ENCODE measurements around the gene LCE5A. TPM values are rescaled to one million over a fixed set of nuclear protein-coding genes. Genes with fewer than 3 reads are reported as not detected.

The LCE5A gene
- total RNA-seq (2021; fragmentation: NEBNext Ultra II Directional; extraction: Animal tissue kit (Norgen Biotek cat#: 25700)) = not detected
- long read RNA-seq = 0 reads

GRCh38 chr1:152510503-152510902, at the start of gene LCE5A:
LCE5A (plus strand) TSS chr1:152510803; CDS start chr1:152511535, 732 bp downstream.
- H3K9me3 Mint-ChIP-seq = peaks cover 9% of the 10 kb centered on the region; the same call in 1 of the 2 replicates
- peaks cover 24% of the 10 kb centered on the region for H3K27me3 Mint-ChIP-seq (ENCODE audit: insufficient read depth)
- H3K4me3 Mint-ChIP-seq = no peak within 1 kb of the TSS
- TF ChIP-seq, protein P1, sequence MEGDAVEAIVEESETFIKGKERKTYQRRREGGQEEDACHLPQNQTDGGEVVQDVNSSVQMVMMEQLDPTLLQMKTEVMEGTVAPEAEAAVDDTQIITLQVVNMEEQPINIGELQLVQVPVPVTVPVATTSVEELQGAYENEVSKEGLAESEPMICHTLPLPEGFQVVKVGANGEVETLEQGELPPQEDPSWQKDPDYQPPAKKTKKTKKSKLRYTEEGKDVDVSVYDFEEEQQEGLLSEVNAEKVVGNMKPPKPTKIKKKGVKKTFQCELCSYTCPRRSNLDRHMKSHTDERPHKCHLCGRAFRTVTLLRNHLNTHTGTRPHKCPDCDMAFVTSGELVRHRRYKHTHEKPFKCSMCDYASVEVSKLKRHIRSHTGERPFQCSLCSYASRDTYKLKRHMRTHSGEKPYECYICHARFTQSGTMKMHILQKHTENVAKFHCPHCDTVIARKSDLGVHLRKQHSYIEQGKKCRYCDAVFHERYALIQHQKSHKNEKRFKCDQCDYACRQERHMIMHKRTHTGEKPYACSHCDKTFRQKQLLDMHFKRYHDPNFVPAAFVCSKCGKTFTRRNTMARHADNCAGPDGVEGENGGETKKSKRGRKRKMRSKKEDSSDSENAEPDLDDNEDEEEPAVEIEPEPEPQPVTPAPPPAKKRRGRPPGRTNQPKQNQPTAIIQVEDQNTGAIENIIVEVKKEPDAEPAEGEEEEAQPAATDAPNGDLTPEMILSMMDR (IDR thresholded peaks at IDR 0.05) = no peak
- H3K4me1 Mint-ChIP-seq (ENCODE audit: low read depth) = no peaks in the 10 kb centered on the region
- DNase-seq = no peak
- H3K27ac Mint-ChIP-seq = no peak within 1 kb of the TSS
- H3K36me3 Mint-ChIP-seq (ENCODE audit: low read depth) = no peaks in the 10 kb centered on the region

DNA sequence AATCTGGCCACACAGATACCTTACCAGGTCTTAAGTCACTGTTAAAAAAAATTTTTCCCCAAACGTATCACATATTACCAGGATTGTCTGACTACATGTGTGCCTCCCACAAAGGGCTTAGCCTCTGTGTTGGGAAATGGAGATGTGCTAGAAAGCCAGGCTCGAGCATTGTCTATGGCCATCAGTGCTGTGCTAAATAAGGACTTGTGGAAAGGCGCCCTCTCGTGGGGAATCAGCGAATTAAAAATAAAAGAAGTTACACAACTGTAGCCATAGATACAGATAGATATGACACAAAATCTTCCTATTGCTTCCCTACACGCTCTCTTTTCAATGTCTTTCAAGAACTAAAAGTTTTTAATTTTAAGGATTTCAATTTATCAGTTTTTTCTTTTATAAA, 49.1 kb upstream of the LCE5A start:
- Mint-ChIP-seq H3K4me3 (no peak overlapping the region), H3K36me3 (ENCODE audit: low read depth) (no peaks in the 10 kb centered on the region), H3K27me3 (ENCODE audit: insufficient read depth) (peaks cover 4% of the 10 kb centered on the region), H3K9me3 (no peaks in the 10 kb centered on the region), H3K27ac (no peak overlapping the region), H3K4me1 (ENCODE audit: low read depth) (peaks cover 27% of the 10 kb centered on the region)
- TF ChIP-seq, protein P1 (IDR thresholded peaks at IDR 0.05) = peak; percentile 87
- DNase-seq = peak; percentile 66

DNA sequence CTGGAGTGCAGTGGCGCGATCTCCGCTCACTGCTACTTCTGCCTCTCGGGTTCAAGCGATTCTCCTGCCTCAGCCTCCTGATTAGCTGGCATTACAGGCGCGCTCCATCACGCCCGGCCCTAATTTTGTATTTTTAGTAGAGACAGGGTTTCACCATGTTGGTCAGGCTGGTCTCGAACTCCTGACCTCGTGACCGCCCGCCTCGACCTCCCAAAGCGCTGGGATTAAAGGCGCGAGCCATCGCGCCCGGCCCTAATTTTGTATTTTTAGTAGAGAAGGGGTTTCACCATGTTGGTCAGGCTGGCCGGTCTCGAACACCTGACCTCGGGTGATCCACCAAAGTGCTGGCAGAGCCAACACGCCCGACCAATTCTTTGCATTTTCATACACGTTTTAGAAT, 48.0 kb upstream of the LCE5A start:
- Mint-ChIP-seq H3K4me3 (no peak overlapping the region), H3K9me3 (no peaks in the 10 kb centered on the region), H3K27me3 (ENCODE audit: insufficient read depth) (peaks cover 4% of the 10 kb centered on the region; the same call in 1 of the 2 replicates), H3K36me3 (ENCODE audit: low read depth) (no peaks in the 10 kb centered on the region), H3K4me1 (ENCODE audit: low read depth) (peaks cover 27% of the 10 kb centered on the region), H3K27ac (no peak overlapping the region)
- TF ChIP-seq, protein P1 (IDR thresholded peaks at IDR 0.05) = no peak
- no peak for DNase-seq

DNA sequence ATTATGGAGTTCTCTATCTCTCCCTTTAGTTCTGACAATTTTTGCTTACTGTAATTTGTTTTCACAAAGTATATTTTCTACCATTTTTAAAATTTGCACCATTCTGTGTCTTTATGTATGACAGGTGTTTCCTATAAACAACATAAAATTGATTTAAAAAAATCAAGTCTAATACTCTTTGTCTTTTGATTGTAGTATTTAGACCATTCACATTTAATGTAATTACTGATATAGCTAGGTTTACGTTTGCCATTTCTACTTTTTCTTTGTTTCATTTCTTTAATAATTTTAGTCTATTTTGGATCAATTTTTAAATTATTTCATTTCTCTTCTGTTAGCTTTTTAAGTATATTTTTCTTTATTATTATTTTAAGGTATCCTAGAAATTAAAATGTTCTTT, 44.4 kb upstream of the LCE5A start:
- Mint-ChIP-seq H3K4me1 (ENCODE audit: low read depth) (peaks cover 5% of the 10 kb centered on the region; the same call in 1 of the 2 replicates), H3K4me3 (no peak overlapping the region), H3K27me3 (ENCODE audit: insufficient read depth) (peaks cover 2% of the 10 kb centered on the region), H3K9me3 (no peaks in the 10 kb centered on the region), H3K27ac (no peak overlapping the region), H3K36me3 (ENCODE audit: low read depth) (no peaks in the 10 kb centered on the region)
- TF ChIP-seq, protein P1 (IDR thresholded peaks at IDR 0.05) = no peak
- no peak for DNase-seq

DNA sequence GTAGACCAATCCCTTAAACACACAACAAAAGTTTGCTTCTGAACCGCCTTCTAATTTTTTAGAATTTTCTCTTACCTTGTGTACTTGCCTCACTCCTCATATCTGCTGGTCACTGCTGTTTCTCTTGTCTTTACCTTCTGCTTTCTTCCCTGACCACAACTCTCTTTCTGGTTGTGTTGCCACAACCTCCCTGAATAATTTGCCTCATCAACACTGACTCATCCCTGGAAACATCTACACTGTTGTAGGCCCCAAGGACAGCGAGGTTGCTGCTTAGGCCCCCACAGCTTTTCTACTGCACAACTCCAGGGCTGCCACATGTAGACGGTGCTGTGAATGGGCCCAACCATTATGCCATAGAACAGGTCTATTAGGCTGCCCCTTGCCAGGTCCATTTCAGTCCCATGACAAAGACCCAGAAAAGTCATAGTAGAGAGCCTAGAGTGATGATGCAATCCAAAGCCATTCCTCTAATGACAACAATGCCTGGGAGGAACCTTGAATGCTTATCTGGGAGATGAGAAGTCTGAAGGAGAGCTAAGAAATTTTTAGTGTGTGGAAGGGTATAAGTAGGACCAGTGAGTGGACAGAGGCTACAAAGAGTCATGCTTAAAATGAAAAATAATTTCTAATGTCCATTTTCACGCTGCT, 36.6 kb upstream of the LCE5A start:
- Mint-ChIP-seq H3K4me3 (no peak overlapping the region), H3K9me3 (peaks cover 25% of the 10 kb centered on the region), H3K4me1 (ENCODE audit: low read depth) (peaks cover 5% of the 10 kb centered on the region; the same call in 1 of the 2 replicates), H3K27ac (no peak overlapping the region), H3K27me3 (ENCODE audit: insufficient read depth) (no peaks in the 10 kb centered on the region; the same call in 1 of the 2 replicates), H3K36me3 (ENCODE audit: low read depth) (peaks cover 4% of the 10 kb centered on the region; the same call in 1 of the 2 replicates)
- DNase-seq = no peak
- TF ChIP-seq, protein P1 (IDR thresholded peaks at IDR 0.05) = no peak
